ENCODE measurements around the gene RADIL.
A peak's percentile ranks its signal among the peaks of the same experiment; 100 is the strongest.

RADIL gene

DNA sequence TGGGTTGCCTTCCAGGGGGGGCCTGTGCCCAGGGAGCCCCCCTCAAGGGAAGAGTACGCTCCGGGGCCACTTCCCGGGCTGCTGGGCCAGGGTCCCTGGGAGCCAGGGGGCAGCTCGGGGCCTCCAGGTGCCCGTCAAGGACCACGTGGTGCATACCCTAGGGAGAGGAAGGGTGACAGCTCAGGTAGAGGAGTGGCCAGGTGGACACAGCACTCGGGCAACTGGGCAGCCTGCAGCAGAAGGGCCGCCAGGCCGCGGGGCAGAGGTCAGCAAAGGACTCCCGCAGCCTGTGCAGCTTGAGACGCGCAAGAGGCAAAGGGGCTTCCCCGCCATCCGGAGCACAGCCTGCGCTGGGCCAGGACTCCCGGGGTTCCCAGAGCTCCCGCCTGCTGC is 81.7 kb downstream of the RADIL start:
- TF ChIP-seq, protein P1, sequence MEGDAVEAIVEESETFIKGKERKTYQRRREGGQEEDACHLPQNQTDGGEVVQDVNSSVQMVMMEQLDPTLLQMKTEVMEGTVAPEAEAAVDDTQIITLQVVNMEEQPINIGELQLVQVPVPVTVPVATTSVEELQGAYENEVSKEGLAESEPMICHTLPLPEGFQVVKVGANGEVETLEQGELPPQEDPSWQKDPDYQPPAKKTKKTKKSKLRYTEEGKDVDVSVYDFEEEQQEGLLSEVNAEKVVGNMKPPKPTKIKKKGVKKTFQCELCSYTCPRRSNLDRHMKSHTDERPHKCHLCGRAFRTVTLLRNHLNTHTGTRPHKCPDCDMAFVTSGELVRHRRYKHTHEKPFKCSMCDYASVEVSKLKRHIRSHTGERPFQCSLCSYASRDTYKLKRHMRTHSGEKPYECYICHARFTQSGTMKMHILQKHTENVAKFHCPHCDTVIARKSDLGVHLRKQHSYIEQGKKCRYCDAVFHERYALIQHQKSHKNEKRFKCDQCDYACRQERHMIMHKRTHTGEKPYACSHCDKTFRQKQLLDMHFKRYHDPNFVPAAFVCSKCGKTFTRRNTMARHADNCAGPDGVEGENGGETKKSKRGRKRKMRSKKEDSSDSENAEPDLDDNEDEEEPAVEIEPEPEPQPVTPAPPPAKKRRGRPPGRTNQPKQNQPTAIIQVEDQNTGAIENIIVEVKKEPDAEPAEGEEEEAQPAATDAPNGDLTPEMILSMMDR (conservative IDR thresholded peaks at IDR 0.05): no peak
- H3K27ac ChIP-seq: no peak overlapping the region

DNA sequence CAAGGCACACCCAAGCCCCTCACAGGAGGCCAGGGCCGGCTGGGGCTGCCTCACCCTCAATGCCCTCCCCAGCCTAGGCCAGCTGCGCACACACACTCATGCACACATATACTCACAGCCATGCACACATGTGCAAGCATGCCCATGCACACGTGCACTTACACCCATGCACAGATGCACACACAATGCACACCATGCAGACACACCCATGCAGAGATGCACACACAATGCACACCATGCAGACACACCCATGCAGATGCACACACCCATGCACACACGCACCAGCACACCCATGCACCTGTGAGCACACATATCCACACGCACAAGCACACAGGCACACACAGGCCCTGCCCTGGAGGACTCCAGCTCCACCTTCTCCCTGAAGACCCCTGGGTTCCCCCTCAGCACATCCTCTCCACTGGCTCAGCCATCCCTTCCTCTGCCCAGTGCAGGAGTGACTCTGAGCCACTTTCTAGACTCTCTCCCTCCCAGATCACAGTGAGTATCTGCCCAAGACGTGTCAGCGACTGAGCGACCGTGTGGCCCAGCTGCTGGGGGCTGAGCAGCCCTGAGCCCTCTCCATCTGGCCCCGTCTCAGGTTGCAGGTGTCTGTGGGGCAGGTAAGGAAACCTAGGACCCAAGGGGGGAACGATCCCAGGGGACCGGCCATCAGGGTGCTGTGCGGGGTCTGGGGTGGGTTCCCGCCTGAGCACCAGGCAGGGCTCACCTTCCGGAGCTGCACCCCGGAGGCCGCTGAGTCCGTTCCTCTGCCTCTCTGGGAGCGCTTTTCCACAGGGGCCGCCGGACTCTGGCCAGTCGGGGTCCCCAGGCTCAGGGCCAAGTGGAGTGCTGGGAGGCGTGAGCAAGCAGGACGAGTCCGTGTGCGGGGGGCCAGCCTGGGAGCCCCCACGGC is 82.3 kb downstream of the RADIL start:
- no peak overlapping the region for H3K27ac ChIP-seq
- TF ChIP-seq, protein P1 (conservative IDR thresholded peaks at IDR 0.05): no peak

DNA sequence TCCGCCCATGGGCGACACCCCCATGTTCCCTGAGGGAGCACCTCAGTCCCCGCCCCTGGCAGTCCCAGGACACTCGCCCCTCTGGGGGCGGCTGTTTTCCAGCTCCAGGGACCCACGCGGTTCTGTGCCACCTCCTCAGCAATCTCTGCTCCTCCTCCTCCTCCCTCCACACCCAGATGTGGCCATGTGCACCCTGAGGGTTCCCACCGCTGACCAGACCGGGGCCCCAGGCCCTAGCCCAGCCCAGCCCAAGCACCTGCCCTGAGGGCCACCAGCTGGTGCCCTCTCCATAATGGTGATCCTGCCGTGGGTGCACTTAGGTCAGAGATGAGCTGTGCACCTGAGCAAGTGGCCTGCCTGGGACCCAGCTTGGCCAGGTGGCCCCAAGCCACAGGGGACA is 83.0 kb downstream of the RADIL start:
- H3K27ac ChIP-seq: no peak overlapping the region
- TF ChIP-seq, protein P1 (conservative IDR thresholded peaks at IDR 0.05): no peak

DNA sequence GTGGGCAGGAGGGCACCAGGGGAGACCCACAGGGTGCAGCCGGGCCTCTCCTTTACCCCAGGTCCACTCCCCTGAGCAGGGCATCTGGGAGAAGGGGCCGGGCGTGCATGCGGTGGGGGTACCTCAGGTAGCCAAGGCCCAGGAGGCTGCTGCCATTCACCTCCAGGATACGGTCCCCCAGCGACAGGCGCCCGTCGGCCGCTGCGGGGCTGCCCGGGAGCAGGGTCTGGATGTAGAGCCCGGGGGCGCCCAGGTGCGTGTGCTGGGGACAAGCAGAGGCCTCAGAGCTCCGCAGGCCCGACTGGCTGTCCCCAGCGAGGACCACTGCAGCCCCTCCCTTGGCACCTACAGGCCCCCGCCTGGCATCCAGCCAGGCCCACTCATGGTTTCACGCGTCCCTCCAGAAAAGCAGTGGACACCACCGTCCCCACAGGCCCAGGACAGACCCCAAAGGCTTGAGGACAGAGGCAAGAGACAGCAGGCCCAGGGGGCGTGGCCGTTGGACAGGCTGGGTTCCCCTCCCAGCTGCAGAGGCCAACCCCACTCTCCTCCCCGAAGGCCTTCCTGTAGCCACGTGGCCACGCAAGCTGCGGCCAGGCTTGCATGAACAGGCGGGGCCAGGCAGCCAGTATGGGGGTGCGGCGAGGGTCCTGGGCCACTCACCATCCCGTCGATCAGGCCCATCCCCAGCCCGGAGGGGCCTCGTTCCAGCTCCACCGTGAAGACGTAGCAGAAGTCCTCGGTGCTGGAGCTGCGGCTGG is 83.8 kb downstream of the RADIL start:
- no peak overlapping the region for H3K27ac ChIP-seq
- TF ChIP-seq, protein P1 (conservative IDR thresholded peaks at IDR 0.05): no peak

DNA sequence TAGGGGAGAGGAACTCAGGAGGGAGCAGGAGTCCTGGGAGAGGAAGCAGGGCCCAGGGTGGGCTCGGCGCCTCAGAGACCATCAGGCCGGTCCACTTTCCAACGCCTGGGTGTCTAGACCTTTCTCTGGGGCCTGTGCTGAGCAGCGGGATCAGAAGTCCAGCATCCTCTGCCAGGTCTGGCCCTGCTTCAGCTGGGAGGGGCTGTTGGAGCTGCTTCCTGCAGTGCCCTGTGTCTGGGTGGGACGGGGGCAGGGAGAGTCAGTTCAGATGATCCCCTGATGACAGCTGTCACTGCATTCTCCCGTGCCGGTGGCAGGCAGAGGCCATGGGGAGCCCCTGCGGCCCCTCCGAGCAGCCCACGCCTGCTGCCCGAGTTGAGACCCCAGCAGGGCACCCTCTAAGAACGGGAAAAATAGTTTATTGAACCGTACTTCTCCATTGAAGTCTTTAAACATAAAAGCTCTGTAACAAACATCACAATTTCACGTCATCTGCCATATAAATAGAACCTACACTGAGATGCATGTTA is 84.7 kb downstream of the RADIL start:
- H3K27ac ChIP-seq: no peak overlapping the region
- TF ChIP-seq, protein P1 (conservative IDR thresholded peaks at IDR 0.05): no peak

DNA sequence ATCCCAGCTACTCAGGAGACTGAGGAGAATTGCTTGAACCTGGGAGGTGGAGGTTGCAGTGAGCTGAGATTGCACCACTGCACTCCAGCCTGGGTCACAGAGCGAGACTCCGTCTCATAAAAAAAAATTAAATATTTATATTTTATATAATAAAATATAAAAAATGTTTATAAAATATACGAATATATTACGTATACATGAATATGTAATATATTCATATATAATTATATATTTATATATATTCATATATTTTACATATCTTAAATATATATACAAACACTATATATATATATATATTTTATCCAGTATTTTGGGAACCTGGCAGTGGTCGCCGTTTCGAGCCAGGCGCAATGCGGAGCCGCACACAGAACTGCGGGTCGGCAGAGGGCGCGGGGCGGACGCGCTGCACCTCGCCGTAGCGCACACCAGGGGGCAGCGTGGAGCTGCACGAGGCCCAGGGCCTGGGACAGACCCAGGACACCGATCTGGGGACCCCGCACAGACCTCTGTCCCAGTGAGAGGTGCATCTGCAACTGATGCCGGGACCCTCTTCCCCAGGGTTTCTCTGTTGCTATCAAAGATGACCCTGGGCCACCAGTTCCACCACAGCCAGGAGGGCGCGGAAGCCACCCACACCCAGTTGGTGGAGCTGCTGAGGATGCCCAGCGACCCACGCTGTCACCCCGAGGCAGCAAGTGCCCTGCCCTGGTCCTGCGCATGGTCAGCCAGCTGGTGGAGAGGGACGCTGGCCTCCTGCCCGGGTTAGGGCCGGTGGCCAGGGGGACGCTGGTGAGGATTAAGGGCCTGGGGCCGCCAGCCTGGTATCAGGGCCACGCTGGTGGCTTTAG is 85.4 kb downstream of the RADIL start:
- no peak overlapping the region for H3K27ac ChIP-seq
- TF ChIP-seq, protein P1 (conservative IDR thresholded peaks at IDR 0.05): peak; percentile 91
